ENCODE measurements around the gene TYSND1. TPM values are rescaled to one million over a fixed set of nuclear protein-coding genes. Genes with fewer than 3 reads are reported as not detected.

TYSND1 gene
- total and polyA plus RNA-seq, 7 experiments from 2014 or later: 13.8 to 35.9 (median 21.0) TPM

- ATAC-seq (no peak), DNase-seq (no peak)
- intact Hi-C loops (cut with micrococcal nuclease): no loop called here
- H3K27ac Mint-ChIP-seq: peak overlapping the region in 1 of 9 donors; percentile 4
- H3K4me3 Mint-ChIP-seq: no peak overlapping the region
- H3K27me3 ChIP-seq (ENCODE audit: control insufficient read depth in 2 of 2, insufficient read depth in 2 of 2, low read length in 2 of 2): no peaks in the 10 kb centered on the region
- ChIA-PET CTCF (interaction anchor here (0.6 kb wide), 1 partner anchor 41 kb away, joined by 3 read pairs; no protein-coding TSS in a partner anchor), POLR2A (interaction anchor here (1.2 kb wide), 1 partner anchor 18 kb away, joined by 4 read pairs; no protein-coding TSS in a partner anchor)
- H3K4me3 ChIP-seq (ENCODE audit: low read length): no peak overlapping the region
- peaks cover 0 to 20% (median 0%) of the 10 kb centered on the region in 3 experiments for H3K36me3 ChIP-seq (ENCODE audit: control insufficient read depth in 2 of 3, insufficient read depth in 3 of 3, low read length in 3 of 3)
- H3K27ac ChIP-seq (ENCODE audit: low read depth, low read length): no peak overlapping the region
- H3K9me3 ChIP-seq (ENCODE audit: control insufficient read depth in 2 of 3, low read length in 3 of 3): no peaks in the 10 kb centered on the region
- H3K4me1 ChIP-seq (ENCODE audit: control insufficient read depth in 2 of 2, insufficient read depth in 2 of 2, low read length in 2 of 2): peaks cover 6 to 7% of the 10 kb centered on the region in 2 donors
- H3K27me3 Mint-ChIP-seq: peaks cover 0 to 8% (median 0%) of the 10 kb centered on the region in 5 donors
- H3K9me3 Mint-ChIP-seq: no peaks in the 10 kb centered on the region
- peaks cover 13 to 40% (median 24%) of the 10 kb centered on the region in 7 donors for H3K4me1 Mint-ChIP-seq
- peaks cover 0 to 15% (median 3%) of the 10 kb centered on the region in 5 donors for H3K36me3 Mint-ChIP-seq
Measured at GRCh38 chr10:70135046-70135445, 11.5 kb downstream of the TYSND1 start.

- DNase-seq (peak in 6 of 9 donors; percentile 23 to 51 (median 28)), ATAC-seq (peak; percentile 74)
- H3K4me1 ChIP-seq (ENCODE audit: control insufficient read depth in 2 of 2, insufficient read depth in 2 of 2, low read length in 2 of 2): peaks cover 6 to 7% of the 10 kb centered on the region in 2 donors
- intact Hi-C loops (cut with micrococcal nuclease): loop anchor here (1.0 kb wide), 1 partner anchor 14 kb away; the partner anchor contains the start of gene TYSND1 (in 2 of the 2)
- no peaks in the 10 kb centered on the region for H3K27me3 ChIP-seq (ENCODE audit: control insufficient read depth in 2 of 2, insufficient read depth in 2 of 2, low read length in 2 of 2)
- H3K27me3 Mint-ChIP-seq: peaks cover 0 to 8% (median 0%) of the 10 kb centered on the region in 5 donors
- H3K9me3 ChIP-seq (ENCODE audit: control insufficient read depth in 2 of 3, low read length in 3 of 3): no peaks in the 10 kb centered on the region
- ChIA-PET CTCF (interaction anchor here (0.5 kb wide), 1 partner anchor 14 kb away, joined by 3 read pairs; the partner anchor contains the start of gene TYSND1), POLR2A (no interaction called here)
- H3K4me1 Mint-ChIP-seq: peaks cover 7 to 33% (median 20%) of the 10 kb centered on the region in 7 donors
- no peaks in the 10 kb centered on the region for H3K9me3 Mint-ChIP-seq
- peak within 1 kb of the TSS; percentile 34 to 89 (median 77) for H3K27ac Mint-ChIP-seq
- peak within 1 kb of the TSS; percentile 50 for H3K4me3 ChIP-seq (ENCODE audit: low read length)
- H3K4me3 Mint-ChIP-seq: peak within 1 kb of the TSS; percentile 78 to 94 (median 85)
- peak within 1 kb of the TSS; percentile 57 for H3K27ac ChIP-seq (ENCODE audit: low read depth, low read length)
- peaks cover 0 to 6% (median 3%) of the 10 kb centered on the region in 5 donors for H3K36me3 Mint-ChIP-seq
- H3K36me3 ChIP-seq (ENCODE audit: control insufficient read depth in 2 of 3, insufficient read depth in 3 of 3, low read length in 3 of 3): no peaks in the 10 kb centered on the region
Measured at GRCh38 chr10:70132098-70133029, 14.1 kb downstream of the TYSND1 start, which contains the start of gene AIFM2. Gene AIFM2 (minus strand): TSS chr10:70132825. CDS start chr10:70124084, 8,741 bp downstream.

- intact Hi-C loops (cut with micrococcal nuclease): no loop called here
- CTCF ChIA-PET: no interaction called here
- POLR2A ChIA-PET: no interaction called here
- Histone ChIP-seq H3K27ac (ENCODE audit: low read depth, low read length) (no peak overlapping the region), H3K4me3 (ENCODE audit: low read length) (no peak overlapping the region), H3K36me3 (ENCODE audit: control insufficient read depth in 2 of 3, insufficient read depth in 3 of 3, low read length in 3 of 3) (no peaks in the 10 kb centered on the region), H3K27me3 (ENCODE audit: control insufficient read depth in 2 of 2, insufficient read depth in 2 of 2, low read length in 2 of 2) (no peaks in the 10 kb centered on the region), H3K9me3 (ENCODE audit: control insufficient read depth in 2 of 3, low read length in 3 of 3) (no peaks in the 10 kb centered on the region), H3K4me1 (ENCODE audit: control insufficient read depth in 2 of 2, insufficient read depth in 2 of 2, low read length in 2 of 2) (peaks cover 6 to 7% of the 10 kb centered on the region in 2 donors)
- peak overlapping the region in 4 of 9 donors; percentile 29 to 88 (median 66) for H3K27ac Mint-ChIP-seq
- peaks cover 7 to 27% (median 20%) of the 10 kb centered on the region in 7 donors for H3K4me1 Mint-ChIP-seq
- H3K4me3 Mint-ChIP-seq: peak overlapping the region; percentile 65 to 94 (median 82)
- H3K9me3 Mint-ChIP-seq: no peaks in the 10 kb centered on the region
- DNase-seq (no peak), ATAC-seq (no peak)
- H3K27me3 Mint-ChIP-seq: peaks cover 0 to 8% (median 0%) of the 10 kb centered on the region in 5 donors
- H3K36me3 Mint-ChIP-seq: peaks cover 0 to 5% (median under 1%) of the 10 kb centered on the region in 5 donors
Measured at GRCh38 chr10:70131560-70131937, 15.0 kb downstream of the TYSND1 start.

- H3K36me3 Mint-ChIP-seq: peaks cover 0 to 5% (median 0%) of the 10 kb centered on the region in 5 donors
- ATAC-seq: no peak
- H3K27me3 Mint-ChIP-seq: peaks cover 0 to 8% (median 0%) of the 10 kb centered on the region in 5 donors
- ChIA-PET POLR2A (no interaction called here), CTCF (interaction anchor here (2.0 kb wide), 1 partner anchor 13 kb away, joined by 6 read pairs; no protein-coding TSS in a partner anchor)
- H3K4me3 Mint-ChIP-seq: peak overlapping the region in 8 of 10 donors; percentile 13 to 94 (median 32)
- H3K9me3 Mint-ChIP-seq: no peaks in the 10 kb centered on the region
- H3K4me1 ChIP-seq (ENCODE audit: control insufficient read depth in 2 of 2, insufficient read depth in 2 of 2, low read length in 2 of 2): peaks cover 6 to 7% of the 10 kb centered on the region in 2 donors
- H3K9me3 ChIP-seq (ENCODE audit: control insufficient read depth in 2 of 3, low read length in 3 of 3): no peaks in the 10 kb centered on the region
- H3K27ac ChIP-seq (ENCODE audit: low read depth, low read length): no peak overlapping the region
- no peak overlapping the region for H3K4me3 ChIP-seq (ENCODE audit: low read length)
- intact Hi-C loops (cut with micrococcal nuclease): no loop called here
- H3K4me1 Mint-ChIP-seq: peaks cover 7 to 27% (median 20%) of the 10 kb centered on the region in 7 donors
- H3K27me3 ChIP-seq (ENCODE audit: control insufficient read depth in 2 of 2, insufficient read depth in 2 of 2, low read length in 2 of 2): no peaks in the 10 kb centered on the region
- no peak for DNase-seq
- no peaks in the 10 kb centered on the region for H3K36me3 ChIP-seq (ENCODE audit: control insufficient read depth in 2 of 3, insufficient read depth in 3 of 3, low read length in 3 of 3)
- H3K27ac Mint-ChIP-seq: peak overlapping the region in 1 of 9 donors; percentile 24
Measured at GRCh38 chr10:70130878-70131559, 15.5 kb downstream of the TYSND1 start.

- no peak overlapping the region for H3K27ac Mint-ChIP-seq
- Histone ChIP-seq H3K27me3 (ENCODE audit: control insufficient read depth in 2 of 2, insufficient read depth in 2 of 2, low read length in 2 of 2) (no peaks in the 10 kb centered on the region), H3K4me1 (ENCODE audit: control insufficient read depth in 2 of 2, insufficient read depth in 2 of 2, low read length in 2 of 2) (peaks cover 2% of the 10 kb centered on the region in 2 donors), H3K36me3 (ENCODE audit: control insufficient read depth in 2 of 3, insufficient read depth in 3 of 3, low read length in 3 of 3) (no peaks in the 10 kb centered on the region), H3K4me3 (ENCODE audit: low read length) (no peak overlapping the region), H3K9me3 (ENCODE audit: control insufficient read depth in 2 of 3, low read length in 3 of 3) (no peaks in the 10 kb centered on the region), H3K27ac (ENCODE audit: low read depth, low read length) (no peak overlapping the region)
- peaks cover 0 to under 1% (median 0%) of the 10 kb centered on the region in 5 donors for H3K27me3 Mint-ChIP-seq
- intact Hi-C loops (cut with micrococcal nuclease): no loop called here
- H3K36me3 Mint-ChIP-seq: no peaks in the 10 kb centered on the region
- POLR2A ChIA-PET: interaction anchor here (0.5 kb wide), 1 partner anchor 18 kb away, joined by 3 read pairs; no protein-coding TSS in a partner anchor
- no peak for ATAC-seq
- CTCF ChIA-PET: no interaction called here
- H3K4me3 Mint-ChIP-seq: peak overlapping the region in 1 of 10 donors; percentile 48
- H3K4me1 Mint-ChIP-seq: peaks cover 0 to 14% (median 5%) of the 10 kb centered on the region in 7 donors
- no peak for DNase-seq
- peaks cover 0 to 2% (median 0%) of the 10 kb centered on the region in 11 donors for H3K9me3 Mint-ChIP-seq
Measured at GRCh38 chr10:70126700-70127395, 19.7 kb downstream of the TYSND1 start.
